HG03066 (cell line): ENCODE results near the gene GABRB1.
"Not testable (repeated sequence)": the region's sequence is repeated elsewhere in the genome, so short reads cannot be mapped to it uniquely, and the experiment has no call there.

Experiments used
- ATAC-seq: cut with Tn5 transposase; IDR thresholded peaks from one replicate; pipeline ENCODE4 v1.9.1; 2021; ENCODE audit warnings: low read depth; ENCODE audit not compliant: unreplicated experiment

Gene GABRB1

DNA sequence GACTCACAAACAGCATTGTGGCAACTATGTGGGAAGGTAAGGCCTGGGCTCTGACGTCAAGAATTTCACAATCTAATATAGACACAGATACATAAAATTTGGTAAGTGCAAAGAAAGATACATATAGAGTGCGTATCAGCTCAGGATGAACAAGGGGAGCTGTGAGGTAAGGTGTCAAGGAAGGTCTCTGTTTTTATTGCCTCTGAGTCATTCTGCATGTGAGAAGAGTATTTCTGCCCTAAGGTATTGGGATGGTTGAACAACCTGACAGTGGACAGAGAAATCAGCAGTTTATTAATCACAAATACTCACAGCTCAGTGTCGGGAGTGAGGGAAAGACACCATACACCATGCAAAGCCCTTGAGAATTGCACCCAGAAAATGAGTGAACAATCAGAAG lies 342.3 kb downstream of the GABRB1 start:
- ATAC-seq = no peak

GRCh38 chr4:47374477-47374876 lies 343.1 kb downstream of the GABRB1 start:
- ATAC-seq = no peak

GRCh38 chr4:47378021-47378530 lies 346.7 kb downstream of the GABRB1 start:
- not testable (repeated sequence) for ATAC-seq

DNA sequence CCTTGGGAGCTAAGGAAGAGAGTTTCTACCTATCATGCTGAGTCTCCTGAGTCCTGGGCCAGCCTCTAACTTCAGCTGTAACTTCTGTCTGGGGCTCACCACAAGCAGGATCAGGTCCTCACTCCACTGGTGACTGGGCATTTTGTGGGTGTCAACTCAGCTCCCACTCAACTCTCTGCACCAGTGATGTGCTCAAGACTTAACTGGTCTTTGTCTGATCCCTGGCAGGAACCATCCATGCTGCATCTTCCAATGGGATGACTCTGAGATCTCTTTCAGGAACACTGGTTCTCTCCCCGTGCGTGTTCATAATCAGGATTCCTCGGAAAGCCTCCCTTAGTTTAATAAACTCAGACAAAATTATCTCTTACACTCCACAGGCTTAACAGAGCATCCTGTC lies 349.8 kb downstream of the GABRB1 start:
- no peak for ATAC-seq

GRCh38 chr4:47382846-47383360 lies 351.5 kb downstream of the GABRB1 start:
- no peak for ATAC-seq

GRCh38 chr4:47383829-47384427 lies 352.6 kb downstream of the GABRB1 start:
- ATAC-seq = no peak

- no peak for ATAC-seq
These were observed 354.8 kb downstream of the GABRB1 start for GRCh38 chr4:47386146-47386545.

DNA sequence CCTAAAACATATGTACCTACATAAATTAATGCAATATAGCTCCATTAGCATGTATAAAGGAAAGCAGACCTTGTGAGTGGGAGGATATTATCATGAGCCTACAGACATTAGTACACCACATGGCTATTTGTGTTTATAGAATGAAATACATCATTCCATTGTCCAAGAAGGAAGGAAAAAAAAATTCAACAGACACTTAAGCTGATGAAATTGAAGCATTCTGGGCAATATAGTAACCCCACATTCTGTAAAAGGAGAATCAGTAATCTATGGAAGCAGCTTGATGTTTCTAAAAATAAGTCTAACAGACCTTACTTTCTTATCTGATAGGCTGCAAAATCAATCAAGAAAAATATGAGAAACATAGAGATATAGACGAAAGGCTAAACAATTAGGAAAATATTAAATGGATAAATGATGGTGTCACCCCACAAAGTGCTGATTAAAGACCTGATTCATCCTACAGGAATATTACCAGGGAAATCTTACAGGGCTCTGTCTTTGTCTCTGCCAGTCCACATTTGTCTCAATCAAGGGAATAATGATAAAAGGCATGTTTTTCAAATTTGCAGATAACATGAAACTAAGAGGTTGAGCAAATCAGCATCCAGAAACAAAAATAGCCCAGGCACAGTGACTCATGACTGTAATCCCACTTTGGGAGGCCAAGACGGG lies 355.3 kb downstream of the GABRB1 start:
- no peak for ATAC-seq

- no peak for ATAC-seq
These were observed 359.2 kb downstream of the GABRB1 start for GRCh38 chr4:47390428-47391125.

- no peak for ATAC-seq
These were observed 359.9 kb downstream of the GABRB1 start for GRCh38 chr4:47391256-47391655.

GRCh38 chr4:47406408-47406807 lies 375.0 kb downstream of the GABRB1 start:
- no peak for ATAC-seq

DNA sequence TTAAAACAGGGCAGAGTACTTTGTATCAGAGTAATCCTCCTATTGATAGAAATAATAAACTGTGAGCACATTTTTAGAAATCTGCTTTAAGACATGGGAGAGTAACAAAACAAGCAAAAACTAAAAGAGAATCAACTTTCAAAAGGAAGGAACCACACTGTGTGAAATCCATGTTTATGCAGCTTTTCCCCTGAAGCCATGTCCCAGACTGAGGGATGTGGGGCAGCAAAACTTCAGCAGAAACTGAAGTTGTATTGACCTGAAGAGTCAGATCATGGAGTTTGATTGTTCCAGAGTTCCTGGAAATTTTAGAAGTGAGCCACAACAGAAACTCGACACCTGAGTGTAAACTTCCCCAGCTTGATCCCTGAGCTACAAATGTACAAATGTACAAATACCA lies 378.9 kb downstream of the GABRB1 start:
- ATAC-seq = no peak

DNA sequence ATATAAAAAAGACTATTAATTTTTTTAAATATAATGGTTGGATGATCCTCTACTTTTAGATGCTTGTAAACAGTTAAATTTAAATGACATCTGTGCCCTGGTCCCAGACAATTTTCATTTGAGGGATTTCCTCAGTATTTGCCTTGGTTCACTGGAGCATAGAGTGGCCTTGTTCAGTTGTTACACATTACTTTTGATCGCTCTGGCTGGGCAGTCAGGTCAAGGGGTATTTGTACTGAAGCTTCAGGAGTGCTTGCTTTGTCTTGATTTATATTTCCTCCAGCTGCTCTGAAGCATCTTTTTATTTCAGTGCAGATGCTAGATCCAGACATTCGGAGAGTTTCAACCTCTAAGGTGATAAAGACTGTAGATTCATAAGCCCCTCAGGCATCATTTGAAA lies 382.2 kb downstream of the GABRB1 start:
- ATAC-seq = no peak

GRCh38 chr4:47415719-47416118 lies 384.4 kb downstream of the GABRB1 start:
- ATAC-seq = no peak

DNA sequence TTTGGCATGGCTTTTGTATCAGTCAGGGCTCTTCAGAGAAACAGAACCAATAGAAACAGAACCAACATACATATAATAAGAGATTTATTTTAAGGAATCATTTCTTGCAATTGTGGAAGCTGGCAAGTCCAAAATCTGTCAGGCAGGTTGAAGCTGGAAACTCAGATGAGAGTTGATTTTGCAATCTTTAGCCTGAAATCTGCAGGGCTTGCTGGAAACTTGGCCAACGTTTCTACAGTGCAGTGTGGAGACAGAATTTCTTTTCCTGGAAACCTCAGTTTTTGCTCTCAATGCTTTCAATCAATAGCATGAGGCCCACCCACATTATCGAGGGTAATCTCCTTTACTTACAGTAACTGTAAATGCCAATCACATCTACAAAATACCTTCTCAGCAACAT lies 386.8 kb downstream of the GABRB1 start:
- no peak for ATAC-seq

GRCh38 chr4:47419296-47419695 lies 387.9 kb downstream of the GABRB1 start:
- ATAC-seq = no peak

- no peak for ATAC-seq
These were observed 394.3 kb downstream of the GABRB1 start for GRCh38 chr4:47425628-47426027.

GRCh38 chr4:47427935-47428334 lies 396.6 kb downstream of the GABRB1 start:
- ATAC-seq = no peak

GRCh38 chr4:47432749-47433148 lies 401.4 kb downstream of the GABRB1 start:
- ATAC-seq = no peak

- ATAC-seq = no peak
These were observed 403.6 kb downstream of the GABRB1 start for GRCh38 chr4:47434931-47435330.

GRCh38 chr4:47442980-47443379 lies 411.6 kb downstream of the GABRB1 start:
- ATAC-seq = peak; percentile 80
